SK-N-SH (cell line): ENCODE results near the gene NEK2. TPM values are rescaled to one million over a fixed set of nuclear protein-coding genes. Genes with fewer than 3 reads are reported as not detected.

ENCODE experiments used
- CTCF ChIA-PET: fragments of 300-600, 350-600 bp; formaldehyde crosslinking; extraction: SDS; loops from one replicate; lab custom pipeline; 2021; lab: Yijun Ruan, JAX
- POLR2A ChIA-PET: fragments of 350-600 bp; sonication (Branson Sonifier 250); formaldehyde crosslinking; extraction: SDS; loops from one replicate; lab custom pipeline; 2020; ENCODE audit warnings: antibody characterized with exemption, inconsistent platforms; lab: Yijun Ruan, JAX
- DNase-seq: peaks from one replicate; pipeline ENCODE4 v3.0.0; 2012
- H2AFZ ChIP-seq: fragments of 200-600 bp; sonication (generic); 2 replicates; pipeline ENCODE4 v1.8.1; 2016; ENCODE audit warnings: antibody characterized with exemption, mild to moderate bottlenecking, low read depth
- H3F3A ChIP-seq: fragments of 200-600 bp; sonication (generic); replicated peaks from 2 replicates; pipeline ENCODE3; 2016; ENCODE audit warnings: antibody characterized with exemption, mild to moderate bottlenecking; ENCODE audit not compliant: insufficient read depth
- H3K27ac ChIP-seq, 2 experiments: fragments of 200-500 bp in 1 of 2; fragments of 200-600 bp in 1 of 2; sonication (Bioruptor generic) in 1 of 2; sonication (generic), shearing (Covaris generic) in 1 of 2; 2 replicates each; pipeline versions ENCODE4 v1.5.1 to v1.6.1; 2014 to 2016; ENCODE audit warnings: low read depth in 2 of 2, inconsistent platforms in 1 of 2, low read length in 1 of 2, mild to moderate bottlenecking in 1 of 2, mixed read lengths in 1 of 2
- H3K27me3 ChIP-seq: fragments of 200-600 bp; sonication (generic), shearing (Covaris generic); 2 replicates; pipeline ENCODE4 v1.6.1; 2016; ENCODE audit warnings: mixed run types; ENCODE audit not compliant: insufficient read depth
- H3K36me3 ChIP-seq, 2 experiments: fragments of 200-500 bp in 1 of 2; fragments of 200-600 bp in 1 of 2; sonication (Bioruptor generic) in 1 of 2; sonication (generic) in 1 of 2; replicated peaks in 1 of 2; 2 replicates each; pipeline versions ENCODE3 to v1.5.1; 2014 to 2016; ENCODE audit warnings: low read length in 1 of 2, mild to moderate bottlenecking in 1 of 2; ENCODE audit not compliant: insufficient read depth in 2 of 2, control insufficient read depth in 1 of 2
- H3K4me1 ChIP-seq, 2 experiments: fragments of 200-500 bp in 1 of 2; fragments of 200-600 bp in 1 of 2; sonication (Bioruptor generic) in 1 of 2; sonication (generic), shearing (Covaris generic) in 1 of 2; 2 replicates each; pipeline versions ENCODE4 v1.5.1 to v1.6.1; 2014 to 2016; ENCODE audit warnings: low read depth in 1 of 2, low read length in 1 of 2, mixed run types in 1 of 2; ENCODE audit not compliant: insufficient read depth in 2 of 2, control insufficient read depth in 1 of 2
- H3K4me2 ChIP-seq: fragments of 200-600 bp; sonication (generic), shearing (Covaris generic); 2 replicates; pipeline ENCODE4 v1.6.1; 2017; ENCODE audit warnings: mixed run types
- H3K4me3 ChIP-seq, 2 experiments: fragments of 200-500 bp in 1 of 2; fragments of 200-600 bp in 1 of 2; sonication (Bioruptor generic) in 1 of 2; sonication (generic), shearing (Covaris generic) in 1 of 2; 2 replicates each; pipeline versions ENCODE4 v1.5.1 to v1.8.1; 2014 to 2016; ENCODE audit warnings: low read depth in 2 of 2, inconsistent platforms in 1 of 2, low read length in 1 of 2, mild to moderate bottlenecking in 1 of 2, mixed read lengths in 1 of 2, moderate library complexity in 1 of 2
- H3K79me2 ChIP-seq: fragments of 200-600 bp; sonication (generic); 2 replicates; pipeline ENCODE4 v1.8.1; 2017; ENCODE audit warnings: mild to moderate bottlenecking; ENCODE audit not compliant: insufficient read depth
- H3K9ac ChIP-seq: fragments of 200-600 bp; sonication (generic); 2 replicates; pipeline ENCODE4 v1.6.1; 2017; ENCODE audit warnings: mixed run types
- H3K9me2 ChIP-seq: fragments of 200-600 bp; sonication (generic); 2 replicates; pipeline ENCODE4 v1.6.1; 2017; ENCODE audit warnings: mixed run types
- H3K9me3 ChIP-seq: fragments of 200-600 bp; sonication (generic); 2 replicates; pipeline ENCODE4 v1.6.1; 2017; ENCODE audit warnings: mixed run types, mild to moderate bottlenecking, moderate library complexity
- H4K20me1 ChIP-seq: fragments of 200-600 bp; sonication (generic); 2 replicates; pipeline ENCODE4 v1.6.1; 2017; ENCODE audit warnings: mild to moderate bottlenecking, mixed run types; ENCODE audit not compliant: insufficient read depth
- CHD2 ChIP-seq: fragments of 150-350 bp; IDR thresholded peaks from 2 replicates; pipeline ENCODE4 v1.6.1; 2018; ENCODE audit warnings: low read length; ENCODE audit not compliant: partially characterized antibody
- ELF1 ChIP-seq: IDR thresholded peaks from 2 replicates; pipeline ENCODE4 v1.4.0; 2012
- EZH2phosphoT487 ChIP-seq: fragments of 200-600 bp; sonication (generic); IDR thresholded peaks from 2 replicates; pipeline ENCODE4 v1.6.1; 2017; ENCODE audit warnings: low read depth, mixed run types, mild to moderate bottlenecking, antibody characterized with exemption, moderate library complexity, borderline replicate concordance
- FOXJ3 ChIP-seq: sonication (generic); formaldehyde crosslinking; IDR thresholded peaks from 2 replicates; pipeline ENCODE4 v1.5.1; 2020; ENCODE audit warnings: mild to moderate bottlenecking, missing genetic modification reagents
- GABPA ChIP-seq: IDR thresholded peaks from 2 replicates; pipeline ENCODE4 v1.4.0; 2012; ENCODE audit warnings: low read depth, mild to moderate bottlenecking
- JUND ChIP-seq: IDR thresholded peaks from 2 replicates; pipeline ENCODE4 v1.4.0; 2012
- MAX ChIP-seq: IDR thresholded peaks from 2 replicates; pipeline ENCODE4 v1.4.0; 2012; ENCODE audit warnings: low read depth
- MXI1 ChIP-seq: IDR thresholded peaks from 2 replicates; pipeline ENCODE4 v1.6.1; 2012; ENCODE audit warnings: mild to moderate bottlenecking, low read depth, low read length, improper control_type of control experiment
- NRF1 ChIP-seq: IDR thresholded peaks from 2 replicates; pipeline ENCODE4 v1.6.1; 2012; ENCODE audit warnings: low read depth, mild to moderate bottlenecking, low read length
- RAD21 ChIP-seq: IDR thresholded peaks from 2 replicates; pipeline ENCODE4 v1.6.1; 2012; ENCODE audit warnings: mild to moderate bottlenecking, low read length
- RFX5 ChIP-seq: IDR thresholded peaks from 2 replicates; pipeline ENCODE4 v1.6.1; 2012; ENCODE audit warnings: mild to moderate bottlenecking, improper control_type of control experiment, low read length
- SIN3A ChIP-seq: IDR thresholded peaks from 2 replicates; pipeline ENCODE4 v1.6.1; 2012; ENCODE audit warnings: low read depth, mild to moderate bottlenecking, low read length, moderate library complexity, borderline replicate concordance
- SMC3 ChIP-seq: IDR thresholded peaks from 2 replicates; pipeline ENCODE4 v1.6.1; 2012; ENCODE audit warnings: low read depth, low read length, improper control_type of control experiment
- TCF12 ChIP-seq: IDR thresholded peaks from 2 replicates; pipeline ENCODE4 v1.4.0; 2012
- USF1 ChIP-seq: IDR thresholded peaks from 2 replicates; pipeline ENCODE4 v1.4.0; 2012; ENCODE audit warnings: low read depth, borderline replicate concordance
- YY1 ChIP-seq: IDR thresholded peaks from 2 replicates; pipeline ENCODE4 v1.4.0; 2012; ENCODE audit warnings: low read depth, mild to moderate bottlenecking
- WGBS: methylation state at CpG from one replicate; pipeline ENCODE4 v1.1.6; 2017; ENCODE audit warnings: low lambda C conversion rate; 5-methylcytosine and 5-hydroxymethylcytosine counted together
- polyA plus RNA-seq, 3 experiments: library from polyadenylated mRNA; depleted of rRNA; stranded (reverse); fragments of >200 nt; gene quantifications; 2 replicates each; pipeline ENCODE4 v1.2.3, GENCODE V29; 2012
- TF ChIP-seq, protein P1 (sequence below): IDR thresholded peaks from 2 replicates; pipeline ENCODE4 v1.6.1; 2012; ENCODE audit warnings: mild to moderate bottlenecking, low read depth, low read length, moderate library complexity

NEK2 gene
- polyA plus RNA-seq, 1 of the 3 experiments (the other 2 are of a cell fraction), result 9.4 TPM

DNA sequence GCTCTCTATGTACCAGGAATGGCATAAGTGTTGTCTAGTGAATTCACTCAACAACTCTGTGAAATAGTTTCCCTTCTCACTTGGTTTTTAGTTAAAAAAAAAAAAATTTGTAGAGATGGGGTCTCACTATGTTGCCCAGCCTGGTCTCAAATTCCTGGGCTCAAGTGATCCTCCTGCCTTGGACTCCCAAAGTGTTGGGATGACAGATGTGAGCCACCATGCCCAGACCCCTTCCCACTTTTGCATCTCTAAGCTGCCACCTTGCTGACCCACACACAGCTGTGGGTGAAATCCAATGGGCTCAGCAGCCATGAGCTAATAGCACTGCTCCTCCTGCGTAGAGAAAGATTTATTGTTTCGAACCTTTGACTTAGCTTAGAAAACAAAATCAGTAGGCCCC, 33.5 kb downstream of the NEK2 start:
- ChIA-PET CTCF (interaction anchor here (1.2 to 5.5 kb wide), 5 partner anchors 8 to 166 kb away, joined by 3 to 34 read pairs (median 16); no protein-coding TSS in a partner anchor), POLR2A (no interaction called here)
- no peaks in the 10 kb centered on the region for H4K20me1 ChIP-seq
- no peaks in the 10 kb centered on the region for H3K9me3 ChIP-seq
- H3K4me1 ChIP-seq, result peaks cover 13 to 19% of the 10 kb centered on the region in 2 experiments; a peak in 3 of 4 replicates
- no peaks in the 10 kb centered on the region for H3K79me2 ChIP-seq
- H3K9ac ChIP-seq, result no peak overlapping the region
- 100% methylated on average over 2 of the region's 2 CpGs for WGBS
- no peak overlapping the region for H3K27ac ChIP-seq
- H2AFZ ChIP-seq, result no peak overlapping the region
- DNase-seq, result no peak
- H3F3A ChIP-seq, result peaks cover 29% of the 10 kb centered on the region
- H3K4me3 ChIP-seq, result no peak overlapping the region
- no peaks in the 10 kb centered on the region for H3K27me3 ChIP-seq
- no peaks in the 10 kb centered on the region for H3K36me3 ChIP-seq
- TF ChIP-seq RFX5 (no peak), FOXJ3 (CRISPR knock-in tag) (no peak)
- H3K4me2 ChIP-seq, result no peak overlapping the region
- H3K9me2 ChIP-seq, result no peaks in the 10 kb centered on the region

GRCh38 chr1:211641044-211641800, 34.2 kb downstream of the NEK2 start:
- ChIA-PET POLR2A (no interaction called here), CTCF (interaction anchor here (0.9 to 5.5 kb wide), 6 partner anchors 8 to 30 kb away, joined by 3 to 34 read pairs (median 3); no protein-coding TSS in a partner anchor)
- no peak overlapping the region for H2AFZ ChIP-seq
- peak overlapping the region; percentile 83; the same call in 1 of the 2 replicates for H3K4me2 ChIP-seq
- H3K9me3 ChIP-seq, result no peaks in the 10 kb centered on the region
- H3K4me3 ChIP-seq, result no peak overlapping the region
- H3K4me1 ChIP-seq, result peaks cover 13 to 20% of the 10 kb centered on the region in 2 experiments; a peak in 3 of 4 replicates
- no peaks in the 10 kb centered on the region for H3K36me3 ChIP-seq
- H3K79me2 ChIP-seq, result no peaks in the 10 kb centered on the region
- H3K27ac ChIP-seq, result no peak overlapping the region
- TF ChIP-seq JUND (no peak), MAX (no peak), NRF1 (no peak), USF1 (no peak), RAD21 (no peak), SIN3A (no peak), YY1 (no peak), CHD2 (no peak), GABPA (no peak), SMC3 (no peak), TCF12 (no peak), EZH2phosphoT487 (no peak), MXI1 (no peak), ELF1 (no peak), FOXJ3 (CRISPR knock-in tag) (no peak)
- TF ChIP-seq, protein P1, sequence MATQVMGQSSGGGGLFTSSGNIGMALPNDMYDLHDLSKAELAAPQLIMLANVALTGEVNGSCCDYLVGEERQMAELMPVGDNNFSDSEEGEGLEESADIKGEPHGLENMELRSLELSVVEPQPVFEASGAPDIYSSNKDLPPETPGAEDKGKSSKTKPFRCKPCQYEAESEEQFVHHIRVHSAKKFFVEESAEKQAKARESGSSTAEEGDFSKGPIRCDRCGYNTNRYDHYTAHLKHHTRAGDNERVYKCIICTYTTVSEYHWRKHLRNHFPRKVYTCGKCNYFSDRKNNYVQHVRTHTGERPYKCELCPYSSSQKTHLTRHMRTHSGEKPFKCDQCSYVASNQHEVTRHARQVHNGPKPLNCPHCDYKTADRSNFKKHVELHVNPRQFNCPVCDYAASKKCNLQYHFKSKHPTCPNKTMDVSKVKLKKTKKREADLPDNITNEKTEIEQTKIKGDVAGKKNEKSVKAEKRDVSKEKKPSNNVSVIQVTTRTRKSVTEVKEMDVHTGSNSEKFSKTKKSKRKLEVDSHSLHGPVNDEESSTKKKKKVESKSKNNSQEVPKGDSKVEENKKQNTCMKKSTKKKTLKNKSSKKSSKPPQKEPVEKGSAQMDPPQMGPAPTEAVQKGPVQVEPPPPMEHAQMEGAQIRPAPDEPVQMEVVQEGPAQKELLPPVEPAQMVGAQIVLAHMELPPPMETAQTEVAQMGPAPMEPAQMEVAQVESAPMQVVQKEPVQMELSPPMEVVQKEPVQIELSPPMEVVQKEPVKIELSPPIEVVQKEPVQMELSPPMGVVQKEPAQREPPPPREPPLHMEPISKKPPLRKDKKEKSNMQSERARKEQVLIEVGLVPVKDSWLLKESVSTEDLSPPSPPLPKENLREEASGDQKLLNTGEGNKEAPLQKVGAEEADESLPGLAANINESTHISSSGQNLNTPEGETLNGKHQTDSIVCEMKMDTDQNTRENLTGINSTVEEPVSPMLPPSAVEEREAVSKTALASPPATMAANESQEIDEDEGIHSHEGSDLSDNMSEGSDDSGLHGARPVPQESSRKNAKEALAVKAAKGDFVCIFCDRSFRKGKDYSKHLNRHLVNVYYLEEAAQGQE, result no peak
- TF ChIP-seq, all 33 proteins: peak for 0
- H4K20me1 ChIP-seq, result no peaks in the 10 kb centered on the region
- H3K27me3 ChIP-seq, result no peaks in the 10 kb centered on the region
- no peaks in the 10 kb centered on the region for H3K9me2 ChIP-seq
- H3F3A ChIP-seq, result peaks cover 31% of the 10 kb centered on the region
- DNase-seq, result no peak
- H3K9ac ChIP-seq, result no peak overlapping the region
- WGBS, result 96% methylated on average over 11 of the region's 11 CpGs
